ENCODE data around the gene TUSC2. TPM values are rescaled to one million over a fixed set of nuclear protein-coding genes. Genes with fewer than 3 reads are reported as not detected.

TUSC2 gene
- total and polyA plus RNA-seq, 2 of the 13 experiments (the other 11 are each of a cell fraction or from before 2014, with no cell fraction given) = 36.7 to 39.1 TPM

DNA sequence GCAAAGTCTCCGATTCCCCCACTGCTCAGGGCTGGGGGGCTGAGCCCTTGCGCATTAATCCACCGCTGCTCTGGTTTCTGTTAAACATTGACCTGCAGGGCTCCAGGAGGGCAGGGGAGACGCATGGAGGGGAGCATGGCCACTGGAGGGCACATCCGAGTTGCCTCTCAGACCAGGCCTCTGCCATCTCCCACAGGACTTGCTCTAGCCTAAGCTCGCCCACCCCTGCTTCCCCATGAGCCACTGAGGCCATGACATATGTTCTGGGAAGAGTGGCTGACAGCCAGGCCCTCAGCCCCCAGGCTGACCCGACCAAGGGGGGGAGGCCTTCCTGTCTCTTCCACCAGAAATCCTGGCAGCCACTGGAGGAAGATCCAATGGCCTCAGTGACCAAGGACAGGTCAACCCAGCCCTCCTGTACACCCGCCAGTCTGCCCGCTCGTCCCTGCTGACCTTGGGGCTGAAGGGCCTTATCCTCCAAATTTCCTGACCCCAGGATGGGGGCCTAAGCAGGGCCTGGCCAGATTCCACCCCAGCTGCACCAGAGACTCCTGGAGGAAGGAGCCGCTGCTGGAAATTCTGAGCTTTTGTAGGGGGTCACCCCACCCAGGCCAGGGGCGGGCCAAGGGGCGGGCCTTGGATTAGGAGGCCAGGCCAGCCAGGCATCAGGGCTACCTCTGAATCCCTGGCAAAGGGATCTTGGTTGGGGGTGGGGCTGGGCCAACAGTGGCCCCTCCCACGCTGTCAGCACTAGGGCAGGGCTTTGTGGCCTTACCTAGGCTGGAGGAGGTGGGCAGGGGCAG lies 24.8 kb downstream of the TUSC2 start, which contains the start of gene HYAL1 (continued):
- TF ChIP-seq NFKBIZ (CRISPR knock-in tag; IDR thresholded peaks at IDR 0.05) (peak; percentile 58), NFYC (CRISPR knock-in tag; IDR thresholded peaks at IDR 0.05) (no peak), ZNF724P (CRISPR knock-in tag; IDR thresholded peaks at IDR 0.05; ENCODE audit: borderline replicate concordance) (peak; percentile 87; the same call in 1 of the 2 replicates), JUN (CRISPR knock-in tag; IDR thresholded peaks at IDR 0.05) (no peak; the same call in none of the 2 replicates), SP5 (CRISPR knock-in tag; IDR thresholded peaks at IDR 0.05; ENCODE audit: borderline replicate concordance, low read depth) (peak; percentile 76), ZNF773 (CRISPR knock-in tag; IDR thresholded peaks at IDR 0.05; ENCODE audit: borderline replicate concordance) (no peak), GATA4 (IDR thresholded peaks at IDR 0.05; ENCODE audit: borderline replicate concordance, low read depth) (peak; percentile 77; the same call in 1 of the 2 replicates), MLX (CRISPR knock-in tag; IDR thresholded peaks at IDR 0.05) (no peak), RAD21 (CRISPR knock-in tag; IDR thresholded peaks at IDR 0.05) (peak; percentile 86), MBNL3 (CRISPR knock-in tag; conservative IDR thresholded peaks at IDR 0.05) (no peak), ZMYM3 (CRISPR knock-in tag; IDR thresholded peaks at IDR 0.05) (no peak), ZNF749 (CRISPR knock-in tag; IDR thresholded peaks at IDR 0.05; ENCODE audit: borderline replicate concordance) (peak; percentile 72; the same call in 1 of the 2 replicates), SAFB2 (CRISPR knock-in tag; IDR thresholded peaks at IDR 0.05; ENCODE audit: borderline replicate concordance, low read depth) (no peak), ZBTB21 (CRISPR knock-in tag; IDR thresholded peaks at IDR 0.05) (no peak), ZSCAN21 (CRISPR knock-in tag; IDR thresholded peaks at IDR 0.05; ENCODE audit: borderline replicate concordance) (no peak; the same call in 1 of the 2 replicates), ZNF446 (CRISPR knock-in tag; IDR thresholded peaks at IDR 0.05) (no peak), BCLAF1 (IDR thresholded peaks at IDR 0.05) (no peak), ZNF841 (CRISPR knock-in tag; IDR thresholded peaks at IDR 0.05; ENCODE audit: borderline replicate concordance) (no peak), SSRP1 (CRISPR knock-in tag; IDR thresholded peaks at IDR 0.05) (no peak; the same call in 1 of the 2 replicates), PRMT3 (CRISPR knock-in tag; IDR thresholded peaks at IDR 0.05; ENCODE audit: borderline replicate concordance, low read depth) (peak; percentile 52), ONECUT2 (CRISPR knock-in tag; IDR thresholded peaks at IDR 0.05) (no peak)
- TF ChIP-seq, protein P1, sequence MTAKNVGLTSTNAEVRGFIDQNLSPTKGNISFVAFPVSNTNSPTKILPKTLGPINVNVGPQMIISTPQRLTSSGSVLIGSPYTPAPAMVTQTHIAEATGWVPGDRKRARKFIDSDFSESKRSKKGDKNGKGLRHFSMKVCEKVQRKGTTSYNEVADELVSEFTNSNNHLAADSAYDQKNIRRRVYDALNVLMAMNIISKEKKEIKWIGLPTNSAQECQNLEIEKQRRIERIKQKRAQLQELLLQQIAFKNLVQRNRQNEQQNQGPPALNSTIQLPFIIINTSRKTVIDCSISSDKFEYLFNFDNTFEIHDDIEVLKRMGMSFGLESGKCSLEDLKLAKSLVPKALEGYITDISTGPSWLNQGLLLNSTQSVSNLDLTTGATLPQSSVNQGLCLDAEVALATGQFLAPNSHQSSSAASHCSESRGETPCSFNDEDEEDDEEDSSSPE (CRISPR knock-in tag; IDR thresholded peaks at IDR 0.05) = peak; percentile 27; the same call in 1 of the 2 replicates
- TF ChIP-seq, protein P2, sequence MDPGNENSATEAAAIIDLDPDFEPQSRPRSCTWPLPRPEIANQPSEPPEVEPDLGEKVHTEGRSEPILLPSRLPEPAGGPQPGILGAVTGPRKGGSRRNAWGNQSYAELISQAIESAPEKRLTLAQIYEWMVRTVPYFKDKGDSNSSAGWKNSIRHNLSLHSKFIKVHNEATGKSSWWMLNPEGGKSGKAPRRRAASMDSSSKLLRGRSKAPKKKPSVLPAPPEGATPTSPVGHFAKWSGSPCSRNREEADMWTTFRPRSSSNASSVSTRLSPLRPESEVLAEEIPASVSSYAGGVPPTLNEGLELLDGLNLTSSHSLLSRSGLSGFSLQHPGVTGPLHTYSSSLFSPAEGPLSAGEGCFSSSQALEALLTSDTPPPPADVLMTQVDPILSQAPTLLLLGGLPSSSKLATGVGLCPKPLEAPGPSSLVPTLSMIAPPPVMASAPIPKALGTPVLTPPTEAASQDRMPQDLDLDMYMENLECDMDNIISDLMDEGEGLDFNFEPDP (CRISPR knock-in tag; conservative IDR thresholded peaks at IDR 0.05) = 0 out of 2 replicates have a peak, but pooled peaks have one; percentile 53

All from HepG2 (cell line).